Tibial nerve (tissue), 4 donors: ENCODE measurements around the gene PARP4. TPM values are rescaled to one million over a fixed set of nuclear protein-coding genes. Genes with fewer than 3 reads are reported as not detected.

Experiments used
- DNase-seq, 2 donors: peaks; one replicate each; pipeline ENCODE4 v3.0.0-alpha.2; 2019; ENCODE audit warnings: low spot score in 2 of 2
- H3K27ac ChIP-seq, 4 donors: fragments of 200-600 bp; sonication (generic) in 3 of 4; one replicate each; pipeline ENCODE4 v1.5.1; 2017 to 2019; ENCODE audit warnings: mild to moderate bottlenecking in 1 of 4
- H3K27me3 ChIP-seq, 2 donors: fragments of 200-600 bp; sonication (generic) in 1 of 2; one replicate each; pipeline versions ENCODE4 v1.5.1 to v1.6.0; 2017 to 2019
- H3K36me3 ChIP-seq, 3 donors: fragments of 200-600 bp; sonication (generic); one replicate each; pipeline ENCODE4 v1.5.1; 2018 to 2019
- H3K4me1 ChIP-seq, 4 donors: fragments of 200-600 bp; sonication (generic) in 3 of 4; one replicate each; pipeline ENCODE4 v1.5.1; 2017 to 2019
- H3K4me3 ChIP-seq, 4 donors: fragments of 200-600 bp; sonication (generic) in 3 of 4; one replicate each; pipeline ENCODE4 v1.5.1; 2017 to 2019; ENCODE audit warnings: mild to moderate bottlenecking in 1 of 4, moderate library complexity in 1 of 4
- H3K9me3 ChIP-seq, 4 donors: fragments of 200-600 bp; sonication (generic) in 3 of 4; one replicate each; pipeline ENCODE4 v1.5.1; 2017 to 2019
- CTCF ChIP-seq, 5 experiments: fragments of 200-600 bp in 3 of 5; fragments of 450-650 bp in 2 of 5; sonication (generic) in 3 of 5; IDR thresholded peaks; one replicate each; pipeline ENCODE4 v1.5.1; 2016 to 2019; ENCODE audit warnings: antibody characterized with exemption in 5 of 5, mild to moderate bottlenecking in 3 of 5, moderate library complexity in 2 of 5
- EP300 ChIP-seq, 2 donors: sonication (generic); formaldehyde crosslinking; IDR thresholded peaks; one replicate each; pipeline ENCODE4 v1.6.1; 2017; ENCODE audit warnings: antibody characterized with exemption in 2 of 2, mild to moderate bottlenecking in 1 of 2
- POLR2A ChIP-seq, 2 donors: fragments of 450-650 bp; IDR thresholded peaks; one replicate each; pipeline ENCODE4 v1.6.1; 2017; ENCODE audit warnings: antibody characterized with exemption in 2 of 2, mild to moderate bottlenecking in 2 of 2, moderate library complexity in 2 of 2
- WGBS, 2 donors: methylation state at CpG; one replicate each; pipeline ENCODE4 v1.1.5; 2018; 5-methylcytosine and 5-hydroxymethylcytosine counted together
- total RNA-seq, 4 donors: library from RNA; depleted of rRNA; stranded (reverse); fragments of >200 nt; gene quantifications; one replicate each; pipeline ENCODE4 v1.1.0, GENCODE V29; 2016

Gene PARP4
- total RNA-seq, 4 donors from 2014 or later: 44.4 to 51.0 (median 46.8) TPM

GRCh38 chr13:24505256-24505655 lies 7.3 kb downstream of the PARP4 start:
- H3K27me3 ChIP-seq: no peaks in the 10 kb centered on the region
- 95 to 97% methylated on average over 8 of the region's 8 CpGs for WGBS, 2 donors
- TF ChIP-seq EP300 (IDR thresholded peaks at IDR 0.05) (no peak), POLR2A (IDR thresholded peaks at IDR 0.05) (no peak), CTCF (IDR thresholded peaks at IDR 0.05) (no peak)
- no peak for DNase-seq
- H3K4me3 ChIP-seq: no peak overlapping the region
- H3K36me3 ChIP-seq: peaks cover 0 to 23% (median 0%) of the 10 kb centered on the region in 3 donors
- no peak overlapping the region for H3K27ac ChIP-seq
- no peaks in the 10 kb centered on the region for H3K9me3 ChIP-seq
- H3K4me1 ChIP-seq: peaks cover 0 to 45% (median 7%) of the 10 kb centered on the region in 4 donors

GRCh38 chr13:24503379-24503696 lies 9.2 kb downstream of the PARP4 start:
- peaks cover 0 to 35% (median 8%) of the 10 kb centered on the region in 4 donors for H3K4me1 ChIP-seq
- H3K27ac ChIP-seq: no peak overlapping the region
- H3K27me3 ChIP-seq: no peaks in the 10 kb centered on the region
- peaks cover 0 to 23% (median 0%) of the 10 kb centered on the region in 3 donors for H3K36me3 ChIP-seq
- H3K9me3 ChIP-seq: no peaks in the 10 kb centered on the region
- 83 to 84% methylated on average over 4 of the region's 4 CpGs for WGBS, 2 donors
- no peak for TF ChIP-seq POLR2A (IDR thresholded peaks at IDR 0.05)
- no peak for TF ChIP-seq CTCF (IDR thresholded peaks at IDR 0.05)
- TF ChIP-seq EP300 (IDR thresholded peaks at IDR 0.05): no peak
- no peak overlapping the region for H3K4me3 ChIP-seq
- no peak for DNase-seq

- Histone ChIP-seq H3K36me3 (peaks cover 0 to 27% (median 1%) of the 10 kb centered on the region in 3 donors), H3K4me3 (no peak overlapping the region), H3K9me3 (no peaks in the 10 kb centered on the region), H3K27me3 (no peaks in the 10 kb centered on the region), H3K4me1 (peaks cover 0 to 32% (median 8%) of the 10 kb centered on the region in 4 donors), H3K27ac (no peak overlapping the region)
- WGBS, 2 donors: 65 to 71% methylated on average over 8 of the region's 8 CpGs
- no peak for DNase-seq
- TF ChIP-seq EP300 (IDR thresholded peaks at IDR 0.05): no peak
- no peak for TF ChIP-seq CTCF (IDR thresholded peaks at IDR 0.05)
- TF ChIP-seq POLR2A (IDR thresholded peaks at IDR 0.05): no peak
Measured at GRCh38 chr13:24502533-24503378, 9.8 kb downstream of the PARP4 start.

GRCh38 chr13:24500977-24501376 lies 11.6 kb downstream of the PARP4 start:
- peaks cover 0 to 30% (median 8%) of the 10 kb centered on the region in 4 donors for H3K4me1 ChIP-seq

More at GRCh38 chr13:24500977-24501376, 11.6 kb downstream of the PARP4 start:
- peaks cover 0 to 29% (median 8%) of the 10 kb centered on the region in 3 donors for H3K36me3 ChIP-seq
- H3K27me3 ChIP-seq: no peaks in the 10 kb centered on the region
- H3K4me3 ChIP-seq: no peak overlapping the region
- TF ChIP-seq CTCF (IDR thresholded peaks at IDR 0.05): no peak
- TF ChIP-seq POLR2A (IDR thresholded peaks at IDR 0.05): no peak
- TF ChIP-seq EP300 (IDR thresholded peaks at IDR 0.05): no peak
- WGBS, 2 donors: 7 to 21% methylated on average over 2 of the region's 2 CpGs
- no peak for DNase-seq
- H3K9me3 ChIP-seq: no peaks in the 10 kb centered on the region
- H3K27ac ChIP-seq: peak overlapping the region in 1 of 4 donors; percentile 20
